SIG-M5 (cell line): ENCODE measurements around the gene GTSE1.

Experiments
- DNase-seq: peaks from one replicate; lab custom pipeline; 2025; lab: John Stamatoyannopoulos, UW

Gene GTSE1

DNA sequence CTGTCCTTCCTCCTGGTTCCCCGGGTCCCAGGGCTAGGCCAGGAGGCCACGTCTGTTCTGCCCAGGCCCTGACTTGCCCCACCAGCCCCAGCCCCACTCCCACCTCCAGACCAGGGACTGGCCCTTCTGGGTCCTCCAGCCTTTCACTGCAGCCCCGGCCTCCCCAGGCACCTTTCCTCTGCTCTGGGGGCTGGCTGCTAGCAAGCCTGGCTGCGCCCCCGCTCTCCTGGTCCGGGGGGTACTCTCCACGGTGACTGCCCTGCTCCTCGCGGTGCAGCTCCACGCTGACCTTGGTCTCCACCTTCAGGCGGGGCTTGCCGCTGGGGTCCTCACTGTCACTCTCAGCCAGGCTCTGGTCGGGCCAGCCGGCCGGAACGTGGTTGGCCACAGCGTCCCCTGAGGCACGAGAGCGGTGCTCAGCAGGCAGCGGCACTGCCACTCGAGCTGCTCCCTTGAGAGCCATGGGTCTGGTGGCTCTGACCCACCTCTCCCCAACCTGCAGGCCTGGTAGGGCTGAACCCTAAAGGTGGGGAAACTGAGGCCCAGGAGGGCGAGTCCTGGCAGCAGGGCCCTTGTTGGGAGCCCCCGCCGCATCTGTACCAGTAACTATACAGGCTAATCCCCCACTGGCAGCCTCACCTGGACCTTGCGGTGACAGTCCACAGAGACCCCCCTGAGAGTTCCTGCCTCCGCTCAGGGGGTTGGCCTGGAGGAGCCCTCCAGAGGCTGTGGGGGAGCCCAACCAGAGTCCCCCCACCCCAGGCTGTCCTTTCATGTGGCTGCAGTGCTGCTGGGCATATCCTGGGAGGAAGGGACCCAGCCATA, 67.9 kb downstream of the GTSE1 start:
- no peak for DNase-seq

DNA sequence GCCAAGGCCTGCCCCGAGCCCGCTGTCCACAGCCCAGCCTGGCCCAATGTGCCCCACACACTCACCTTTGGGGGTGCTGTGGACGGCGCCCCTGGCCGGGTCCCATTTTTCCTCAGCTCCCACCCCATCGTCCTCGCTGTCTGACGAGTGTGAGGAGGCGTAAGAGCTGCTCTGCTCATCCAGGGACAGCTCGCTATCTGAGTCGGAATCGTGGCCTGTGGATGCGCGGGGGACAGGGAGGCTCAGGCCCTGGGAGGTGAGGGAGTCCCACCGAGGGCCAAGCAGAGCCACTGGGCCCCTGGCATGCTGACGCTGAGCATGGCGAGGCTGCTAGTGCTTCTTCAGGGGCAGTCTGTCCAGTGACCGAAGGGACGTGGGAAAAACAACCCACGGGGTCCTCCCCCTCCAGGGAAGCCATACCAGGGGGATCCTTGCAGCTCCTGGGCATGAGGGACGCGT, 68.5 kb downstream of the GTSE1 start:
- DNase-seq = no peak

DNA sequence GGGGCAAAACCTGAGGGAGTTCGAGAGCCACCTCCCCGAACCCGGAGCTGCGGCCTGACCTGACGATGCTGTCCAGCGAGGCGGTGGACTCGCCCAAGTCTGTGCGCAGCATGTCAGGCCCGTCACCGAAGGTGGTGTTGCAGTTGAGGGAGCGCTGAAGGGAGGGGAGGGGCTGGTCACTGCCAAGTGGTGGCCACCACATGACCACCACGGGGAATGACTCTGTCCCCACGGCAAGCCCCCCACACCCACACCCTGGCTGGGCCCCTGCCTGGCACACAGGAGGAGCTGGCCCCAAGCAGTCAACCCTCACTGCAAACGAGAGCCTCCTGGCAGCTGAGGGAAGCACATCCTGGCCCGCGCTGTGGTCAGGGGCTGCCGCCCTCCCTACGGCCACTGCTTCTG, 69.7 kb downstream of the GTSE1 start:
- DNase-seq = no peak

DNA sequence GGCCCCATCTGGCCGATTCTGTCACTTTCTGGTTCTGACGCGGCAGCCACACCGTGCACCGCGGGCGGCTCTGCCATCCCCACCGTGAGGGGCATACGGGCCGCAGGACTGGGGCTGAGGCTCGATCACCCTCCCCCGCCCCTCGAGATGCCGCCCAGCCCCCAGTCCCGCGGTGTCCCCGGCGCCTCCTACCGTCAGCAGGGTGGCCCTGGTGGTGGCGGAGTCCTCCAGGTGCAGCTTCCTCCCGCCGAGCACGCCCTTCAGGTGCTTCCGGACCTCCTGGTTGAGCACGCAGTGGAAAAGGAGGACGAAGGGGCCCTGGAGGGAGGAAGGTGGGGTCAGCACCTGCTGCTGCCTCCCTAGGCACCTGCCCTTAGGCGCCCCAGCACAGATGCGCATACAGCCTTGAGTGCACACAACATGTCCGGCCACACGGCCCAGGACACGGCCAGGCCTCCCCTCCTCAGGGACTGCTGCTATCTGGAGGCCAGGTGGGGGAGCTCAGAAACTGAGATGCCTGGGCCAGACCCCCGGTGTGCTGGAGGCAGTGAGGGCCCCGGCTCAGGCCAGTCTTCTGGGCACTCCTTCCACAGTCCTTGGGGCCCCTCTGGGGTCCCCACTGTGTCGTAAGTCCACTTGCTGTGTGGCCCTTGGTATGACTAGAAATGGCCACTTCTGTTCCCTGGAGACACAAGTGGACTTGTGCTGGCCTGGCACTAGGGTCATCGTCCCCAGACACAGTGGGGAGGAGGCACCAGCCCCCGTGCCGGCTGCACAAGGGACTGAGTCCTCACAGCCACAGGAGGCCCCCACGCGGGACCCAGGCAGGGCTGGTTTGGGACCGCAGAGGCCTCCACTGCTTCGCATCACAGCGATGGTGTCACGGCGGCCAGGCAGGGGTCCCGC, 70.4 kb downstream of the GTSE1 start:
- DNase-seq = no peak

DNA sequence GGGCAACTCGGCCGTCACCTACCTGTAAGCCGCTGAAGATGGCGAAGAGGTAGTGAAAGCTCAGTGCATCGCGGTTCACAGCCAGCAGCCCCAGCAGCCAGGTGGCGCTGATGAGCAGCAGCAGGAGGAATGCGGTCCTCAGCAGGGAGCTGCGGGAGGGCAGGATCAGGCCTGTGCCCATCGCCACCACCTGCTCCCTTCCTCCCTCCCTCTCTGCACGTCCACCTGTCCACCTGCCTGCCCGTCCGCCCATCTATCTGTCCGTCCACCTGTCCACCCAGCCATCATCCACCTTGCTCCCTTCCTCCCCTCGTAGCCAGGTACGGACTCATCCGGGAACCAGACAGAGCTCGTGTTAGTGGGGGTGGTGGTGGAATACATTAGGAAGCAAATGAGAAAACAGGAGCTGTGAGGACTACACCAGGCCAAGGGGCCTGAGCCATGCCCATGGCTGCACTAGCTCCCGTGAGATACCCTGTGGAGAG, 71.1 kb downstream of the GTSE1 start:
- DNase-seq = no peak

DNA sequence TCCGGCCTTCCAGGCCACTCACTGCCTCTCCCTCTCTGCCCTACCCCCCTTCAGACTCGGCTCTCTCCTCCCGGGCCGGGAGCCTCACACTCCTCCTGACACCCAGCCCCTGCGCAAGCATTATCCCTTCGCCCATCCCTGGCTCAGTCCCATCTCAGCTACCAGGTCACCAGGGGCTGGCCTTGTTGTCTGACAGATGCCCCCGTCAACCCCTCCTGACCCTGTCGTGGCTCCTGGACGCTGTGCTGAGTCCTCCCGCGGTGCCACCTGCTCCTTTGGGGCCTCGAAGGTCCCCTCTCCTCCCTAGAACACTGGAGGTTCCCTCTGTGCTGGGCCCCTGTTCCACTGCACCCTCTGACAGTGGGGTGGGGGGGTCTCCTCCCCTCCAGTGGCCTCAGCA, 71.8 kb downstream of the GTSE1 start:
- DNase-seq = no peak

DNA sequence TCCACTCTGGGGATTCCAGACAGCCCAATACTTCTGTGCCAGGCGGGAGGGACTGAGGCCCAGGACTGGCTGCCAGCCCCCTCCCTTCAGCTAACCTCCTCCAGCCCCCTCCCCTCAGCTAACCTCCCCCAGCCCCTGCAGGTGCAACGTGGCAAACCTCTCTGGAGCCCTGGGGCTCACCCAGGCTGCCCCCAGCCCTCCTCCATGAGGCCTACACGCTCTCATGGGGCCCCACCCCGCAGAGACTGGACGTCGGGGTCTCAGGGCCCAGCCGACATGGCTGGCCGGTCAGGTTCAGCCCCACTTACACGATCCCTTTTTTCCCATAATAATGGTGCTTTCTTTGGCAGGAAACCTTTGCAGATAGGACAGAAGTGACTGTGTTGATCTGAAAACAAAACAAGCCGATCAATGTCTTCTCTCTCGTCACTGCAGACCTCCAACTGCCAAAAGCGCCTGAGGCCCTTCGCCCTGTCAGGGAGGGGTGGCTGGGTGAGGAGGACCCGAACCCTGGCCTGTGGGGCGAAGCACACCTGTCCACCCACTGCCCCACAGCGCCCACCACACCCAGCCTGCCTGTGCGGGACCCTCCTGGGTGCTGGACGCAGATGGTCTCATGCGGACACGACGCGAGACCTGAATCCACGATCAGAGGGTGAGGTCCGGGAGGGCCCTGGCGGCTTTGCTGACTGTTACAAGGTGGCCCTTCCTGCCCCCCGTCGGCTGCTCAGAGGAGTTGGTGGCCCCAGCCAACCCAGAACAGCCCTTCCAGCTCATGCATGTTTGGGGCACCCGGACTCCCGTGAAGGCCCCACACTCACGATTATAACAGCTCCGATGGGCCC, 72.4 kb downstream of the GTSE1 start:
- DNase-seq = no peak

DNA sequence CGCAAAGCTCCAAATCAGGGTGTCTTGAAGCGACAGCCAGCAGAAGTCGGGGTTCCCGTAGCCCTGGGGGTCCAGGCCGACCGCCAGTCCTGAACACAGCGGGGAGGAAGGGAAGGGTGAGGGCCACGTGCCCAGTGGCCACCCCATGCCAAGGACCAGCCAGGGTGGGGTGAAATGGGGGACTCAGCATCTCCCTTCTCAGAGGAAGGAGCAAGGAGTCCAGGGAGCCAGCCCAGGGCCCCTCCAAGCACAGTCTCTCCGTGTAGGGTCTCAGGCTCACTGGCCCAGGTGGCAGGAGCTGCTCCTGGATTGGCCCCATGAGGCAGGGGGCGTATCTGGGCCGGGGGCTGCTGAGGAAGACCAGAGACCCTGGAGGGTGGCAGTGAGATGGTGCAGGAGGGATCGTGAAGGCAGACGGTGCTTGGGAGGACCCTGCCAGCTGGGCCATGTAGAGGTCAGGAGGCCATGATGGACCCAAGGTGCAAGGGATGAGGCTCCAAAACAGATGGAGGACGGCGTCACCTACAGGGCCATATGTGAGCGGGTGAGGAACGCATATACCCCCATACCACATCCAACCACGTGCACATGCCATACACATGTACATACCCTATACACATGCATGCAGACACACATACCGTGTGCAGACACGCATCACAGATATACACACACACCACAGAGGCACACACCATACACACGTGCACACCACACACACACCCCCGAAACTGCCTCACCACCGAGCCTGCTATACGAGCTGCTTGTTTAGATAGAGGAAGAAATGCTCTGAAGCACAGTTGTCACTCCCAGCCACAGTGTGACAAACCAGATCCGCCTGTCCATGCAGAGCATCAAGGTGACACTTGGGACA, 73.3 kb downstream of the GTSE1 start:
- no peak for DNase-seq

DNA sequence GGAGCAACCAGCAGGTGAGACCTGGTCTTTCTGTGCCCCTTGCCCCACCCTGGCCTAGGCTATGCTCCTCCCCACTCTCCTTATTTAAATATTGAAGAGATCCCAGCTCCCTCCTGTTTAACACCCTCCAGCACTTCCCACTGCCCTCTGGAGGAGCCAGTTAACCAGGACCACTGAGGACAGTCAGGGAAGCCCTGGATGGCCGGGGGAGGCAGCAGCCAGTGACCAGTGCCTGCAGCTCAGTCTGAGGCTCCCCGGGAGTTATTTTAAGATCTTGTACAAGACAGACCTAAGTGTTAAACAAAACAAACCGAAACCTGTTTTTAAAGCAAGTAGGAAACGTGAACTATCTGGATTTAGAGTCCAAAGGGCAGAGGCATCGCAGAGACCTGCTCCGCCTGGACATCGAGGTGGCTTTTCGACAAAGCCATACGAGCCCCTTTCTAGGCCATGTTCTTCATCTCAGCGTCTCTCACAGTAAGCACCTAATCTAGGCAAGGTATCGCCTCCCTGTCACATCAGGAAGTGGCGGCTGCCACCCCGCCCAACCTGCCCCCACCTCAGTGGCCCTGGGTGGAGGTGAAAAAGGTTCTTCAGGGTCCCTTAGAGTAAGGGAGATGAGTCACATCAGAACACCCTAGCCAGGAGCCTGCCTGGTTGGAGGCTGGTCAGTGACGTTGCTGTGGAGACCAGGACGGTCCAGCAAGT, 74.1 kb downstream of the GTSE1 start:
- DNase-seq = no peak

DNA sequence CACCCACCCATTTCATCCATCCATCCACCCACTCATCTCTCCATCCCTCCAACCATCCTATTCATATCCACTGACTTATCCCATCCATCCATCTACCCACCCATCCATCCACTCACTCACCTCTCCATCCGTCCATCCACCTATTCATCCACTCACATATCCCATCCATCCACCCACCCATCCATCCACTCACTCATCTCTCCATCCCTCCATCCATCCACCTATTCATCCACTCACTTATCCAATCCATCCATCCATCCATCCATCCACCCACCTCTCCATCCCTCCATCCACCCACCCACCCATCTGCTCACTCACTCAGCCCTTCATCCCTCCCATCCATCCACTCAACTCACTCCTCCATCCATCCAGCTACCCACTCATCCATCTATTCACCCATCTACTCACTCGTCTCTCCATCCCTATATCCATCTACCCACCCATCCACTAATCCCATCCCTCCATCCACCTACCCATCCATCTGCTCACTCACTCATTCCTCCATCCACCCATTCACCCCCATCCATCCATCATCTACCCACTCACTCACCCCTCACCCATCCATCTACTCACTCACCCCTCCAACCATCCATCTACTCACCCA, 75.1 kb downstream of the GTSE1 start:
- DNase-seq = no peak

DNA sequence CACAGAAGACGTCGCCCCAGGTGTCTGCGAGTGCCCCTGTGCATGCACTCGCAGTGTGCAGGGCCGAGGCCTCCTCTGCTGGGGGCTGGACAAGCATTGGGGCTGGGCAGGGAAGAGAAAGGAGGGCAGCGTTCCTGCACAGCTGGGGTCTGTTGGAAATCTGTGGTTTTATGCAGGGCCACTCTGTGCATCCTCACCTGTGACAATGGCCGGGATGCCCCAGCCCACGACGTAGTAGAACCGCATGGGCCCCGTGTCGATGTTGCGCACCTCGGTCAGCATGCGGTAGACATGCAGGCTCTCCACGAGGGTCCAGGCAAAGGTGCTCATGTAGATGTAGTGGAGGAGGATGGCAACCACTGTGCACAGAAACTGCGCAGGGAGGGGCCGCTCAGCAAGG, 76.0 kb downstream of the GTSE1 start:
- DNase-seq = no peak

DNA sequence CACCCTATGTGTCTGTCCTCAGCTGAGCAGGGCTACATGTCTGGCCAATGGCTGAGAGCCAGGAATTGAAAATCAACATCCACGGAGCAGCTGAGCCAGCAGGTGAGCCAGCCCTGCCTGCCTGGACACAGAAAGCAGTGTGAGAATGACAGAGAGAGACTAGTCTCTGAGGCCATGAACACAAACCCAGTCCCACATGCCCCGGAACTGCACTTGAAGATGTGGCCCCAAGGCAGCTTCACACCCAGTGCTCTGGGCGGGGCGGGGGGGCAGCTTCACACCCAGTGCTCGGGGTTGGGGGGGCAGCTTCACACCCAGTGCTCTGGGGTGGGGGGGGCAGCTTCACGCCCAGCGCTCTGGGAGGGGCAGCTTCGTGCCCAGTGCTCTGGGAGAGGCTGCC, 76.5 kb downstream of the GTSE1 start:
- no peak for DNase-seq

DNA sequence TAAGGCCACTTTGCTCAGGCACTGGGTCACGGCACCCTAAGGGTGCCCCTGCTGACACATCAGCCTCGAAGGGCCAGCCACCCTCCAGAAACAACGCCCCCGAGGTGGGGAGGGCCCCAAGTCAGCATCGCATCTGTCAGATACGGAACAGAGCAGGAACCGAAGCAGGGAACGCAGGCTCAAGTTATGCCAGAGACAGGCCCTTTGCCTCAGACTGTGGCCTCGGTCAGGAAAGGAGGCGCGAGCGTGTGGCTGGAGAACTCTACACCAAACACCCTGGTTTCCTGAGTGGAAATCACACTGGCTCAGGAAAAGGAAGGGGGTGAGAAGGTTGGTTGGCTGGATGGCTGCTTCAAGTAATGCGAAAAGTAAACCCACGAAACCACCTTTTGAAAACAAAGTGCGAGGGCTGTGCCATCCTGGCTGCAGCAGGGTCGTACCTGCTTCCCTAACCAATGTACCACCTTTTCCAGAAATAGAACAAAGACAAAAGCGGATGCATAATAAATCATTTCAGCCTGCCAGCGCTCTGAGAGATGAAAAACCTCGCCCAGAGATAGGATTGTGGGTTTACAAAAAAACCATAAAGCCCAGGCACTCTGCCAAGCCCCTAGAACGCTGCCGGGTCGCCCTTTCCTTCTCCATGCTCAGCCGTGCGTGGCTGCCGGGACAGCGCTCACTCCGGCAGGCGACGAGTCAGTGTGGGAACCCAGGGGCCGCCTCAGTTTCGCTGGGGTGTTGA, 77.4 kb downstream of the GTSE1 start:
- no peak for DNase-seq

DNA sequence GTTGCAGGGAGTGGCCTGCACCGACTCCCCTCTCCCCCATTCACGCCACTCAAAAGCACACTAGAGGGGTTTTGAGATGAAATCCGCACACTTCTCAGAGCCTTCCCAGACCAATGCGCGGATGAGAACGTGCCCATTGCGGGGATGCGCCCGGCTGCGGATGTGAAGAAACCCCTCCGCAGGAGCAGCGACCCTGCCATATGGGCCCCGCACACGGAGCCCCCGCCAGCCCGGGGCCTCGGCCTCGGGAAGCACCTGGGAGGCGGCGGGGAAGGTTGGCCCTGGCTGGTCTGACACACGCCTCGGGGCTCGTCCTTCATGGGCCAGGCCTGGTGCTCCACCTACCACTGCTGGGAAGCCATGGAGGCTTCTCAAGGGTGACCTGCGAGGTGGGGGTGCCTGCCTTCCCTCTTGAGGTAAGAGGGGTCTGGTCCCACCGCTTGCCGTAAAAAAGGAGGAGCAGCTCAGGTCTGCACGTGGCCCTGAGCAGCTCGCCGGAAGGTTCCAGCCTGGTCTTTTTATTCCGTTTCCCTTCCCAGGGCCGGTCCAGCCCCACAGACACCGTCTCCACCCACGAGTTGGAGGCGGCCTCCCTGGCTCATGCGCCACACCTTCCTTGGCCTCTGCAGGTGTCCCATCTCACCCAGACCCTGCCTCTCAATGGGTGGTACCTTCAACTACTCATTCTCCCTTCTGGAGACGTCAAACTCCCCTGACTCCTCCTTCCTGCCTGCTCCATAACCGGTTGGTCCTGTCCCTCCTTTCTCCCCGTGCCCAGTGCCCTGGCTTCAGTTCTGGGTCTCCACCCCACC, 78.2 kb downstream of the GTSE1 start:
- no peak for DNase-seq

DNA sequence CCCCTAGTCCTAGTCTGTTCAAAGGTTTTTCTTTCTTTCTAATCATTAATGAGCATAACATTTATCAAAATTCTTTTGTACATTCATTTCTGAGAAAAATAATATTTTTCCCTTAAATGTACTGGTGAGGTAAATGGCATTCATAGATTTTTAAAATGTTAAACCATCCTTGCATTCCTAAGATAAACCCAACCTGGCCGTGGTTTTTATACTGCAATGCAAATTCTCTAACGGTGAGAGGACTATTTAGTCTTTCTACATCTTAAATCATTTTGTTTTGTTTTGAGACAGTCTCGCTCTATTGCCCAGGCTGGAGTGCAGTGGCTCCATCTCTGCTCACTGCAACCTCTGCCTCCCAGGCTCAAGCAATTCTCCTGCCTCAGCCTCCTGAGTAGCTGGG, 79.4 kb downstream of the GTSE1 start:
- DNase-seq = no peak

DNA sequence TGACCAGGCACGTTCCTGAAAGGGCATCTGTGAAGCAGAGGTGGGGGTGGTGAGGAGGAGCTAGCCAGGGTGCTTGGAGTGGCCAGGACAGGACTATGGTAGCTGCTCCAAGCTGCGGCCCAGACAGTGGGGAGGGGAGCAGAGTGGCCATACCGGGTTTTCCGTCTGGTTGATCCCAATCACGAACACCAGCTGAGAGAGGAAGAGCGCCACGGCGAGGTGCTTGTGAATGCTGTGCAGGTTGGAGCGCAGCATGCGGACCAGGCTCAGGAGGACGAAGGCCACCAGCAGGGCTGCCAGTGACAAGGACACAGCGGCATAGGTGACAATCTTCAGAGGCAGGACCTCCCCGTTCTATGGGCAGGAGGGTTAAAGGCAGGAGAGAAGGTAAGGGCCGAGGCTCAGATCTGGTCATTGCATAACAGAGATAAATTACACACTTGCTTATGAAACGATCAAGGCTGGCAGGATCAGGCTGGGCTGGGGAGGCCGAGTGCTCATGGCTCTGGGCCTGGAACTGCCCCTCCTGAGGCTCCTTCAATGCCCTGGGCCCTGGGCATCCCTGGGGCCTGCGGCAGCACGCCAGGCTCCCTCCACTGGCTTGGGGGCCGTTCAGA, 80.3 kb downstream of the GTSE1 start:
- no peak for DNase-seq

DNA sequence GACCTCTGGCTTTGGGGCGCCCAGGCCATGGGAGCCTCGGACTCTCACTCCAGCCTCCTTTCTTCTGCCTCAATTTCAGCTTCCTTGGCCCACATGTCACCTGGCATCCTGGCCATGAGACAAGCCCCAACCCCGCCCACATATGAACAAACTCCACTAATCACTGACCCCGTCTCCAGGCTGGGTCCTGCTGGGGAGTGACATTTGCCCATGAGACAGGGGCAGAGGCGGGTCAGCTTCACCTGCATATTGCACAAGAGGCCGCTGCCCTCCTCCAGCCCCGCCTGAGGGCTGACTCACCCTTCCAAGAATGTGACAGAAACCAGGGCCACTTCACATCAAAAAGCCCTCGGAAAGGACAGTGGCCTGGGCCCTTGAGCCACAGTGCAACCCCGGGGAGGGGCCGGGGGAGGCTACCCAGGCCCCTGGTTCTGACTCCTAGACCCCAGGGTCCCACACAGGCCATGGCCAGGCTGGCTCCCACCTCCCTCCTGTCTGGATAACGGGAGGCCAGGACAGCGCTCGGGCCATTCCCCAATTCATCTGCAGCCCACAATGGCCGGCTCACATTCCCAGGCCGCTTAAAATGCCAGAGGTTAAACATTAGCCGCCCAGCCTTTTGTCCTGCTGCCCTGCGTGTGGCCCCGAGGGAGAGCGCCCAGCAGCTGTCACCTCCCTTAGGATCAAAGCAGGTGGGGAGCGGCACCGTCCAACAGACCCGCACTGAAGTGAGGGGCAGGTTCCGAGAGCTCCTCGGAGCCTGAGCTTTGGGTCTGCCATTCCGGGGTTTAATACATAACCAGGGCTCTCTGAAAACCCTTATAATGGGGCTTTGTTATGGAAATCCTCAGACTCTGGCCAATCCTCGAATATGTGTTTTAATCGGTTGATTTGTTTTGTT, 81.1 kb downstream of the GTSE1 start:
- DNase-seq = no peak
